ENCODE data around the gene STEAP1B.
"Not testable (repeated sequence)": the region's sequence is repeated elsewhere in the genome, so short reads cannot be mapped to it uniquely, and the experiment has no call there.

The STEAP1B gene

GRCh38 chr7:22499888-22500689 is at the start of gene STEAP1B:
Gene STEAP1B (minus strand): TSS chr7:22500188. CDS start chr7:22494855, 5,333 bp downstream.
- DNase-seq (ENCODE audit: low spot score) = peak; percentile 85

- no peak for DNase-seq (ENCODE audit: low spot score)
Observed at GRCh38 chr7:22549051-22549450, 49.1 kb upstream of the STEAP1B start.

GRCh38 chr7:22548313-22548712 is 48.3 kb upstream of the STEAP1B start:
- DNase-seq (ENCODE audit: low spot score) = no peak

GRCh38 chr7:22546769-22547168 is 46.8 kb upstream of the STEAP1B start:
- DNase-seq (ENCODE audit: low spot score) = no peak

GRCh38 chr7:22545529-22545928 is 45.5 kb upstream of the STEAP1B start:
- DNase-seq (ENCODE audit: low spot score) = no peak

- DNase-seq (ENCODE audit: low spot score) = no peak
Observed at GRCh38 chr7:22544245-22544644, 44.3 kb upstream of the STEAP1B start.

GRCh38 chr7:22543169-22543568 is 43.2 kb upstream of the STEAP1B start:
- DNase-seq (ENCODE audit: low spot score) = no peak

- no peak for DNase-seq (ENCODE audit: low spot score)
Observed at GRCh38 chr7:22542669-22543068, 42.7 kb upstream of the STEAP1B start.

- DNase-seq (ENCODE audit: low spot score) = no peak
Observed at GRCh38 chr7:22542254-22542653, 42.3 kb upstream of the STEAP1B start.

- no peak for DNase-seq (ENCODE audit: low spot score)
Observed at GRCh38 chr7:22541789-22542188, 41.8 kb upstream of the STEAP1B start.

GRCh38 chr7:22528537-22528936 is 28.5 kb upstream of the STEAP1B start:
- DNase-seq (ENCODE audit: low spot score) = not testable (repeated sequence)

GRCh38 chr7:22524353-22524947 is 24.5 kb upstream of the STEAP1B start:
- DNase-seq (ENCODE audit: low spot score) = not testable (repeated sequence)

GRCh38 chr7:22523478-22524352 is 23.7 kb upstream of the STEAP1B start:
- DNase-seq (ENCODE audit: low spot score) = not testable (repeated sequence)

GRCh38 chr7:22519560-22519959 is 19.6 kb upstream of the STEAP1B start:
- DNase-seq (ENCODE audit: low spot score) = not testable (repeated sequence)

- DNase-seq (ENCODE audit: low spot score) = not testable (repeated sequence)
Observed at GRCh38 chr7:22516950-22517349, 17.0 kb upstream of the STEAP1B start.

GRCh38 chr7:22514963-22515362 is 15.0 kb upstream of the STEAP1B start:
- DNase-seq (ENCODE audit: low spot score) = not testable (repeated sequence)

GRCh38 chr7:22507320-22507719 is 7.3 kb upstream of the STEAP1B start:
- not testable (repeated sequence) for DNase-seq (ENCODE audit: low spot score)

GRCh38 chr7:22506316-22507020 is 6.5 kb upstream of the STEAP1B start:
- DNase-seq (ENCODE audit: low spot score) = not testable (repeated sequence)

GRCh38 chr7:22504519-22504918 is 4.5 kb upstream of the STEAP1B start:
- not testable (repeated sequence) for DNase-seq (ENCODE audit: low spot score)

- not testable (repeated sequence) for DNase-seq (ENCODE audit: low spot score)
Observed at GRCh38 chr7:22502104-22502503, 2.1 kb upstream of the STEAP1B start.

GRCh38 chr7:22501336-22501735 is 1.3 kb upstream of the STEAP1B start:
- DNase-seq (ENCODE audit: low spot score) = peak; percentile 64

- no peak for DNase-seq (ENCODE audit: low spot score)
Observed at GRCh38 chr7:22499044-22499443, 944 bp downstream of the STEAP1B start.

Measured in pons (tissue), 1 donor.